Measurements from ENCODE around the gene ECPAS.

- TF ChIP-seq CTCF (conservative IDR thresholded peaks at IDR 0.05; ENCODE audit: low read depth, low read length) (no peak), EZH2 (IDR thresholded peaks at IDR 0.05; ENCODE audit: borderline replicate concordance, low read depth, low read length, poor library complexity, severe bottlenecking) (no peak)
Observed at GRCh38 chr9:111442360-111443027, 41.7 kb downstream of the ECPAS start.

All from A673 (cell line).